MM.1S (cell line): ENCODE data around the gene SEMA3G.

Experiments used
- DNase-seq: peaks from one replicate; pipeline ENCODE4 v3.0.0-alpha.2; 2015
- H2AFZ ChIP-seq: fragments of 300-600 bp; sonication (generic); 2 replicates; pipeline ENCODE4 v1.6.0; 2016; ENCODE audit warnings: antibody characterized with exemption, low read length
- H3F3A ChIP-seq: fragments of 300-600 bp; sonication (generic); 2 replicates; pipeline ENCODE4 v1.6.1; 2016; ENCODE audit warnings: mild to moderate bottlenecking, antibody characterized with exemption, low read length, moderate library complexity, mixed read lengths; ENCODE audit not compliant: insufficient read depth
- H3K27ac ChIP-seq: fragments of 300-600 bp; sonication (generic); 2 replicates; pipeline ENCODE4 v1.5.1; 2016; ENCODE audit warnings: mild to moderate bottlenecking, low read length
- H3K27me3 ChIP-seq: fragments of 300-600 bp; sonication (generic); replicated peaks from 2 replicates; pipeline ENCODE4 v1.6.0; 2016; ENCODE audit warnings: low read length; ENCODE audit not compliant: insufficient read depth
- H3K36me3 ChIP-seq: fragments of 300-600 bp; sonication (generic); replicated peaks from 2 replicates; pipeline ENCODE4 v1.6.1; 2016; ENCODE audit warnings: mild to moderate bottlenecking, low read length, mixed read lengths; ENCODE audit not compliant: insufficient read depth
- H3K4me1 ChIP-seq: fragments of 300-600 bp; sonication (generic); 2 replicates; pipeline ENCODE4 v1.6.1; 2016; ENCODE audit warnings: low read length, mixed read lengths
- H3K4me2 ChIP-seq: fragments of 300-600 bp; sonication (generic); 2 replicates; pipeline ENCODE4 v1.6.0; 2016; ENCODE audit warnings: low read depth, low read length
- H3K4me3 ChIP-seq: fragments of 300-600 bp; sonication (generic); 2 replicates; pipeline ENCODE4 v1.5.1; 2016; ENCODE audit warnings: low read length, mixed read lengths
- H3K79me2 ChIP-seq: fragments of 300-600 bp; sonication (generic); 2 replicates; pipeline ENCODE4 v1.6.1; 2016; ENCODE audit warnings: mixed run types, low read length, mixed read lengths
- H3K9ac ChIP-seq: fragments of 300-600 bp; sonication (generic); 2 replicates; pipeline ENCODE4 v1.6.1; 2016; ENCODE audit warnings: low read length, mixed read lengths
- H3K9me2 ChIP-seq: fragments of 300-600 bp; sonication (generic); replicated peaks from 2 replicates; pipeline ENCODE4 v1.6.1; 2016; ENCODE audit warnings: mild to moderate bottlenecking, low read length, mixed read lengths; ENCODE audit not compliant: insufficient read depth
- H3K9me3 ChIP-seq: fragments of 300-600 bp; sonication (generic); replicated peaks from 2 replicates; pipeline ENCODE4 v1.6.1; 2016; ENCODE audit warnings: mild to moderate bottlenecking, low read length, mixed read lengths; ENCODE audit not compliant: insufficient read depth
- H4K20me1 ChIP-seq: fragments of 300-600 bp; sonication (generic); 2 replicates; pipeline ENCODE4 v1.6.1; 2016; ENCODE audit warnings: mild to moderate bottlenecking, low read length, moderate library complexity, mixed read lengths; ENCODE audit not compliant: insufficient read depth
- EZH2 ChIP-seq: fragments of 300-600 bp; sonication (generic); optimal IDR thresholded peaks from 2 replicates; pipeline ENCODE3; 2017; ENCODE audit warnings: low read depth, mild to moderate bottlenecking, antibody characterized with exemption, low read length, mixed read lengths
- EZH2phosphoT487 ChIP-seq: fragments of 300-600 bp; sonication (generic); IDR thresholded peaks from 2 replicates; pipeline ENCODE4 v1.6.1; 2018; ENCODE audit warnings: antibody characterized with exemption, low read length
- TF ChIP-seq, protein P1 (sequence below): fragments of 300-600 bp; sonication (generic); IDR thresholded peaks from 2 replicates; pipeline ENCODE4 v1.5.1; 2016; ENCODE audit warnings: antibody characterized with exemption, low read length, mixed read lengths

Gene SEMA3G

DNA sequence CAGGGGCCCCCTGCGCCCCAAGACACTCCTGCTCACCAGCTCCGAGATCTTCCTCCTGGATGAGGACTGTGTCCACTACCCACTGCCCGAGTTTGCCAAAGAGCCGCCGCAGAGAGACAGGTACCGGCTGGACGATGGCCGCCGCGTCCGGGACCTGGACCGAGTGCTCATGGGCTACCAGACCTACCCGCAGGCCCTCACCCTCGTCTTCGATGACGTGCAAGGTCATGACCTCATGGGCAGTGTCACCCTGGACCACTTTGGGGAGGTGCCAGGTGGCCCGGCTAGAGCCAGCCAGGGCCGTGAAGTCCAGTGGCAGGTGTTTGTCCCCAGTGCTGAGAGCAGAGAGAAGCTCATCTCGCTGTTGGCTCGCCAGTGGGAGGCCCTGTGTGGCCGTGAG is 47.2 kb upstream of the SEMA3G start:
- H3K27ac ChIP-seq, result no peak overlapping the region
- H3K27me3 ChIP-seq, result no peaks in the 10 kb centered on the region
- H3K36me3 ChIP-seq, result no peaks in the 10 kb centered on the region
- no peak overlapping the region for H3K4me2 ChIP-seq
- no peak for DNase-seq
- no peaks in the 10 kb centered on the region for H4K20me1 ChIP-seq
- no peaks in the 10 kb centered on the region for H3K79me2 ChIP-seq
- no peaks in the 10 kb centered on the region for H3K9me3 ChIP-seq
- H3K9me2 ChIP-seq, result no peaks in the 10 kb centered on the region
- no peak overlapping the region for H2AFZ ChIP-seq
- no peaks in the 10 kb centered on the region for H3K4me1 ChIP-seq
- H3K9ac ChIP-seq, result no peak overlapping the region
- no peak for TF ChIP-seq EZH2
- no peak for TF ChIP-seq EZH2phosphoT487
- TF ChIP-seq, protein P1, sequence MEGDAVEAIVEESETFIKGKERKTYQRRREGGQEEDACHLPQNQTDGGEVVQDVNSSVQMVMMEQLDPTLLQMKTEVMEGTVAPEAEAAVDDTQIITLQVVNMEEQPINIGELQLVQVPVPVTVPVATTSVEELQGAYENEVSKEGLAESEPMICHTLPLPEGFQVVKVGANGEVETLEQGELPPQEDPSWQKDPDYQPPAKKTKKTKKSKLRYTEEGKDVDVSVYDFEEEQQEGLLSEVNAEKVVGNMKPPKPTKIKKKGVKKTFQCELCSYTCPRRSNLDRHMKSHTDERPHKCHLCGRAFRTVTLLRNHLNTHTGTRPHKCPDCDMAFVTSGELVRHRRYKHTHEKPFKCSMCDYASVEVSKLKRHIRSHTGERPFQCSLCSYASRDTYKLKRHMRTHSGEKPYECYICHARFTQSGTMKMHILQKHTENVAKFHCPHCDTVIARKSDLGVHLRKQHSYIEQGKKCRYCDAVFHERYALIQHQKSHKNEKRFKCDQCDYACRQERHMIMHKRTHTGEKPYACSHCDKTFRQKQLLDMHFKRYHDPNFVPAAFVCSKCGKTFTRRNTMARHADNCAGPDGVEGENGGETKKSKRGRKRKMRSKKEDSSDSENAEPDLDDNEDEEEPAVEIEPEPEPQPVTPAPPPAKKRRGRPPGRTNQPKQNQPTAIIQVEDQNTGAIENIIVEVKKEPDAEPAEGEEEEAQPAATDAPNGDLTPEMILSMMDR, result no peak
- H3K4me3 ChIP-seq, result no peak overlapping the region
- H3F3A ChIP-seq, result no peaks in the 10 kb centered on the region

DNA sequence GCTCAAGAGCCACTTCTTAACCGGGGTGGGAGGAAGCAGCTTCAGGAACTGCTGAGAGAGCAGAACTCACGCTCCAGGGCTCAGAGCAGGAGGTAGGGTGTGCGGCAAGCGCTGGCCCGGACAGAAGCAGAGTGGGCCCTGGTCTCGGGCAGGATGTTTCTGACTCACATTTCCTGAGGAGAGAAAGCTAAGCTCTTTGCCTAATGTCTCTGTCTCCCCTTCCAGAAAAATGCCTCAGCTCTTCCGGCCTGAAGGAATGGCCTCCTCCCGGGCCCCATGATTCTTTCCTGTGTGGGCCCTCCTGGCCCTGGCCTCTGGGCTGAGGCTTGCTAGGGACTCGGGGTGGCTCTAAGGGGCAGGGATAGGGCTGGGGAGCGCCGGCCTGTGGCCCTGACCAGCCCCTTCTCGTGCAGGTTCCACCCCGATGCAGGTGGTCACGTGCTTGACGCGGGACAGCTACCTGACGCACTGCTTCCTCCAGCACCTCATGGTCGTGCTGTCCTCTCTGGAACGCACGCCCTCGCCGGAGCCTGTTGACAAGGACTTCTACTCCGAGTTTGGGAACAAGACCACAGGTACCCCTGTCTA is 46.1 kb upstream of the SEMA3G start:
- H3K9me3 ChIP-seq, result no peaks in the 10 kb centered on the region
- H3K9ac ChIP-seq, result no peak overlapping the region
- H3K36me3 ChIP-seq, result no peaks in the 10 kb centered on the region
- H3K27ac ChIP-seq, result no peak overlapping the region
- no peaks in the 10 kb centered on the region for H3F3A ChIP-seq
- H3K79me2 ChIP-seq, result no peaks in the 10 kb centered on the region
- no peak for TF ChIP-seq EZH2
- no peak overlapping the region for H3K4me3 ChIP-seq
- no peaks in the 10 kb centered on the region for H3K9me2 ChIP-seq
- H3K4me1 ChIP-seq, result no peaks in the 10 kb centered on the region
- H3K4me2 ChIP-seq, result no peak overlapping the region
- no peak overlapping the region for H2AFZ ChIP-seq
- no peaks in the 10 kb centered on the region for H3K27me3 ChIP-seq
- DNase-seq, result no peak
- H4K20me1 ChIP-seq, result no peaks in the 10 kb centered on the region

DNA sequence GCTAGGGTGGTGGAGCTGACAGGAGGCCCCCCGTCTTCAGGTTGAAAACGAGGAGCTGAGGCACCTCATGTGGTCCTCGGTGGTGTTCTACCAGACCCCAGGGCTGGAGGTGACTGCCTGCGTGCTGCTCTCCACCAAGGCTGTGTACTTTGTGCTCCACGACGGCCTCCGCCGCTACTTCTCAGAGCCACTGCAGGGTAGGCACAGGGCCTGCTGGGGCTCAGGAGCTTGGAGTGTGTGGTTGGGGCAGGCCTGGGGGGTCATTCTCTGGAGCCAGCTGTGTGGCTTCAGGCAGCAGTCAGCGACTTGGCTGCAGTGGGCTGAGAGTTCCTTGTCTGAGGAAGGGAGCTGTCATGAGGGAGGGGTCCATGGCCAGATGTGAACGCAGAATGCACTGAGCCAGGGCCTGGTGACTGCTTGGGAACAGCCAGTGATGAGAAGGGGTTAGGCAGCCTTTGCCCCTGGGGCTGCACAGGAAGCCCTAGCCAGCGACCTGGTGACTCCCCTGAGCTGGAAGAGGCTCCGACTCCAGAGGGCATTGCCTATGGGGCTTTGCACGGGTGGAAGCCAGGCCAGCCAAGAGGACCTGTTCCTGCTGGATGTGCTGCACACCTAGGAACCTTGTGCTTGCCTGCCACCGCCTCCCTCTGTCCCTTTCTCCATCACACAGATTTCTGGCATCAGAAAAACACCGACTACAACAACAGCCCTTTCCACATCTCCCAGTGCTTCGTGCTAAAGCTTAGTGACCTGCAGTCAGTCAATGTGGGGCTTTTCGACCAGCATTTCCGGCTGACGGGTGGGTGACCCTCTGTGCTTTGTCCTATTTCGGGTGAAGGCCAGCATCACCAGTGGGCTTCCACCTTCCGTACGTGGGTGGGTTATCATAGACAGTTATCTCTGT is 45.4 kb upstream of the SEMA3G start:
- Histone ChIP-seq H3K79me2 (no peaks in the 10 kb centered on the region), H3K4me2 (no peak overlapping the region), H3F3A (no peaks in the 10 kb centered on the region), H3K27ac (no peak overlapping the region), H4K20me1 (no peaks in the 10 kb centered on the region), H3K9me2 (no peaks in the 10 kb centered on the region), H3K9ac (no peak overlapping the region), H3K36me3 (no peaks in the 10 kb centered on the region), H3K4me3 (no peak overlapping the region), H2AFZ (no peak overlapping the region), H3K9me3 (no peaks in the 10 kb centered on the region), H3K27me3 (no peaks in the 10 kb centered on the region), H3K4me1 (no peaks in the 10 kb centered on the region)
- no peak for DNase-seq
- TF ChIP-seq EZH2 (no peak), EZH2phosphoT487 (no peak)
- TF ChIP-seq, protein P1, result no peak

DNA sequence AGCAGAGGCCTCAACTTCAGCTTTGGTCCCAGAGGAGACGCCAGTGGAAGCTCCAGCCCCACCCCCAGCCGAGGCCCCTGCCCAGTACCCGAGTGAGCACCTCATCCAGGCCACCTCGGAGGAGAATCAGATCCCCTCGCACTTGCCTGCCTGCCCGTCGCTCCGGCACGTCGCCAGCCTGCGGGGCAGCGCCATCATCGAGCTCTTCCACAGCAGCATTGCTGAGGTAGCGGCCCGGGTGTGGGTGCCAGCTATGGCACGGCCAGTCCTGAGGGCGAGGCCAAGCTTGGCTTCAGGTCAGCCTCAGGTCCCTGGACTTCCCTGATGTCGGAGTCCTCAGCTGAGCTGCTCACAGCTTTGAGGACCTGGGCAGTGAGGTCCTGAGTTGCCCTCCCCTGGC is 44.5 kb upstream of the SEMA3G start:
- Histone ChIP-seq H2AFZ (no peak overlapping the region), H3K9me3 (no peaks in the 10 kb centered on the region), H3K9me2 (no peaks in the 10 kb centered on the region), H3K27me3 (no peaks in the 10 kb centered on the region), H3K9ac (no peak overlapping the region), H3K4me3 (no peak overlapping the region), H3F3A (no peaks in the 10 kb centered on the region), H3K4me1 (no peaks in the 10 kb centered on the region), H3K4me2 (no peak overlapping the region), H3K27ac (no peak overlapping the region), H3K36me3 (no peaks in the 10 kb centered on the region), H3K79me2 (no peaks in the 10 kb centered on the region), H4K20me1 (no peaks in the 10 kb centered on the region)
- DNase-seq, result no peak
- TF ChIP-seq EZH2phosphoT487 (no peak), EZH2 (no peak)
- TF ChIP-seq, protein P1, result no peak
